Rectal smooth muscle tissue (tissue), 1 donor: Measurements from ENCODE around the gene ADGRE3.

Source experiments
- H3K27ac ChIP-seq: one replicate; pipeline ENCODE4 v1.7.0; 2013; ENCODE audit warnings: low read depth, low read length, inconsistent platforms
- H3K27me3 ChIP-seq: one replicate; pipeline ENCODE4 v1.7.0; 2013; ENCODE audit warnings: low read length; ENCODE audit not compliant: control insufficient read depth, insufficient read depth
- H3K36me3 ChIP-seq: one replicate; pipeline ENCODE4 v1.7.0; 2013; ENCODE audit warnings: low read length; ENCODE audit not compliant: control insufficient read depth, insufficient read depth
- H3K4me1 ChIP-seq: one replicate; pipeline ENCODE4 v1.7.0; 2013; ENCODE audit warnings: low read length; ENCODE audit not compliant: control insufficient read depth, insufficient read depth
- H3K4me3 ChIP-seq: one replicate; pipeline ENCODE4 v1.7.0; 2013; ENCODE audit warnings: low read length
- H3K9ac ChIP-seq: one replicate; pipeline ENCODE4 v1.7.0; 2013; ENCODE audit warnings: low read length

ADGRE3 gene

DNA sequence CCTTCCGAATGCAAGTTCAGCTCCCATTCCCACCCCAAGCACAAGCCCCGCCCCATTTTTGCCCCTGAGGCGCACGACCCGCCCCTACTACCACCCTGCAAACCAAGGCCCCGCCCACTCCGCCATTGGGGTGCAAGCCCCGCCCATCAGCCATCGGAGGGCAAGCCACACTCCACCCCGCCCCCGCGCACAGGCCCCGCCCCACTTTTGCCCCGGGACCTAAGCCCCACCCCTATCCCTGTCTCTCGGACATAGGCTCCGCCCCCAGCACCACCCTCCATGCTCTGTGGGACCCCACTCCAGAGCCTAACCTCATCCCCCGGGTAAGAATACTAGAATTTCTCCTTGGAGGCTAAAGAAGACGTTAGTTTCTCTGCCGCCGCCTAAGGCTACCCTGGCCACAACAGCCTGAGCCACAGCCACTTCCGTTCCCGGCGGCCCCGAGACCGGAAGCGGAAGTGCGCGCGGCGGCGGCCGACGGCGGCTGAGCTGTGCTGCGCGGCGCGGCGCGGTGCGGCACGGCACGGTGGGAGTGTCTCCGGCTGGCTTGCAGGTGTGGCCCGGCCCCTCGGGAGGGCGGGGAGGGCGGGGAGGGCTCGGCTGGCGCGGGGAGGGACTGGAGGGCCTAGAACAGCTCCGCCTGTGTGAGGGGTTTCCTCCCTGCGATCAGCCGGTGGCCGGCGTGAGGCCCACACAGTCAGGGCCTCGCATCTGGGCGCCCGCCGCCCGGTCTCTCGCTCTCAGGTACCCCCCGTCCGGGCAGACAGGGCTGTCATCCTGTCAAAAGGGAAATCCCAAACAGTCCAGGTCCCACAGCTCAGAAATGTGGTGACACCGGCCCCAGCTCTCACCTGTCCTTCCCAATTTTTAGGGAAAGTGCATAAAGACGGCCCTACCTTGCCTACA lies 15.2 kb upstream of the ADGRE3 start, which contains the start of gene ZNF333:
ZNF333 (plus strand) TSS at position 451 of the 906 bp plus-strand sequence. CDS start 3,444 bp downstream, outside the sequence.
- peaks cover 5% of the 10 kb centered on the region for H3K36me3 ChIP-seq
- no peaks in the 10 kb centered on the region for H3K4me1 ChIP-seq
- H3K9ac ChIP-seq: peak within 1 kb of the TSS; percentile 66
- H3K27ac ChIP-seq: peak within 1 kb of the TSS; percentile 94
- no peaks in the 10 kb centered on the region for H3K27me3 ChIP-seq
- H3K4me3 ChIP-seq: peak within 1 kb of the TSS; percentile 86

DNA sequence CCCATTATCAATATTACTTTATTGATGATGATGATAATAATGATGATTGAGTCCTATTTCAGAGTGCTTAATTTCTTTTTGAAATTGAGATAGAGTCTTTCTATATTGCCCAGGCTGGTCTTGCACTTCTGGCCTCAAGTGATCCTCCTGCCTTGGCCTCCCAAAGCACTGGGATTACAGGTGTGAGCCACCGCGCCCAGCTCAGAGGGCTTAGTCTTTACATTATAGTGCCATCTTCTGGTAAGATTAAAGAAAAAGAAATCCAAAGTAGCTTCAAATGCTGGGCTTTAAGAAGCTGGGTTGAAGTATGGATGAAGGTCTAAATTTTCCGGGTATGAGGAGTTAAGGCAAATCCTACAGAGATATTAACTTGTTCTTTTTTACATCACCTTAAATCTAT lies 11.8 kb upstream of the ADGRE3 start:
- H3K36me3 ChIP-seq: no peaks in the 10 kb centered on the region

DNA sequence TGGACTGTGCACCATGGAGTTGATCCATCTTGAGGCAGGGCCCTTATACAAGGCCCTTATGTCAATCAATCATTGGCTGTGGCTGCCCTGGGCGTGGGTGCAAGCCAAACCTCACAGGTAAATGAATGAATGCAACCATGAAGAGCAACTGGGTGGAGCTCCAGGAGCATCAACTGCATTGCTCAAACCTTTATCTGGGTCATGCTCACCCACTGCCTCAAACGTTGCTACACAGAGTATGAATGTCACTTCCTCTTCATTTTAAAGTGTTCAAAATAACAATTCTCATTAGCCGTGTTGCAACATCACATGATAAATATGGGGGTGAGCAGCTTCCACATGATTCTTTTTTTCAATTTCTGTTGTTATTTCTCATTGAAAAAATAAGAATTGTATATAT lies 8.8 kb upstream of the ADGRE3 start:
- Histone ChIP-seq H3K27me3 (no peaks in the 10 kb centered on the region), H3K36me3 (no peaks in the 10 kb centered on the region), H3K4me1 (no peaks in the 10 kb centered on the region), H3K27ac (no peak overlapping the region), H3K9ac (no peak overlapping the region), H3K4me3 (no peak overlapping the region)

More for the DNA sequence above, 11.8 kb upstream of the ADGRE3 start:
- H3K27me3 ChIP-seq: no peaks in the 10 kb centered on the region
- H3K4me3 ChIP-seq: no peak overlapping the region
- no peak overlapping the region for H3K9ac ChIP-seq
- H3K27ac ChIP-seq: no peak overlapping the region
- no peaks in the 10 kb centered on the region for H3K4me1 ChIP-seq

DNA sequence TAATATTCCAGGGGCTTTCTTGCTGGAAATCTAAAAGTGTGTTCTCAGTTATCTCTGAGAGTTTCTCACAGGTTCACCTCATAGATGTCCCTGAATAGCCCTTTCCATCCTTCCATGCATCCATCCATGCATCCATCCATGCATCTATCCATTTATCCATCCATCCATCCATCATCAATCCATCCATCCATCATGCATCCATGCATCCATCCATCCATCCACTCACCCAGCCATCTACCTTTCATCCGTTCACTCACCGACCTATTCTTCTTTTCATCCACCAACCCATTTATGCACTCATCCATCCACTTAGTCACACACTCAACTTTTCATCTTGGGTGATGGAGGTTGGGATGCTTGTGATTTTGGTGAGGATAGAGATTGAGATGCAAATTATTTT lies 7.4 kb upstream of the ADGRE3 start:
- H3K27ac ChIP-seq: no peak overlapping the region
- no peaks in the 10 kb centered on the region for H3K27me3 ChIP-seq
- H3K4me3 ChIP-seq: no peak overlapping the region
- H3K4me1 ChIP-seq: no peaks in the 10 kb centered on the region
- no peaks in the 10 kb centered on the region for H3K36me3 ChIP-seq
- no peak overlapping the region for H3K9ac ChIP-seq

DNA sequence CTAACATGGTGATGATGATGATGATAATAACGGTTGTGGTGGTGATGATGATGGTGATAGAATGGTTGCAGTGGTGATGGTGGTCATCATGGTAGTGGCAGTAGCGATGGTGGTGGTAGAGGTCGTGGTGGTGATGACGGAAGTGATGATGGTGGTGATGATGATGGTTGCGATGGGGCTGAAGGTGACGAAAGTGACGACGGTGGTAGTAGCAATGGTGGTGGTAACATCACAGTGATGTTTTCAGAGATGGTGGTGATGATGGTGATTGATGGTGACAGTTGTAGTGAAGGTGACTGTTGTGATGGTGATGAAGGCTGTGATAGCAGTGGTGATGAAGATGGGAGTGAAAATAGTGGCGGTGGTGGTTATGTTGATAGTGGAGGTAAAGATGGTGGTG lies 3.6 kb upstream of the ADGRE3 start:
- Histone ChIP-seq H3K4me1 (no peaks in the 10 kb centered on the region), H3K27ac (no peak overlapping the region), H3K4me3 (no peak overlapping the region), H3K36me3 (no peaks in the 10 kb centered on the region), H3K9ac (no peak overlapping the region), H3K27me3 (no peaks in the 10 kb centered on the region)

DNA sequence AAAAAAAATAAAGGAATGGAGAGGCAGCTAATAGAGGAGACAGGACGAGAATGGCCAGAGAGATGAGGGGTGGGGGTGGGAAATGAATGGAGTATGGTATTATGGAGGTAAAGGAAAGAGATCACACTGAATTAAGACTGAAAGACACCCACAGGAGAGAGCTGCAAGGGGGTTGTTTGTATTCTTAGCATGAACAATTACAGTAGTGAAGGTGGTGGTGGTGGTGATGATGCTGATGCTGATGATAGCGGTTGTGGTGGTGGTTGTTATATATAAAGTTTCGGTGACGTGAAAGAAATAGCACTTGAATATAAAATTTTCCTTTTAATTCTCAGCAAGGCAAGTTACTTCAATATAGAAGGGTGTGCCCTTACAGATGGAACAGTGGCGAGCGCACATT lies 2.8 kb upstream of the ADGRE3 start:
- Histone ChIP-seq H3K4me3 (no peak overlapping the region), H3K27me3 (no peaks in the 10 kb centered on the region), H3K36me3 (no peaks in the 10 kb centered on the region), H3K27ac (no peak overlapping the region), H3K9ac (no peak overlapping the region), H3K4me1 (no peaks in the 10 kb centered on the region)

DNA sequence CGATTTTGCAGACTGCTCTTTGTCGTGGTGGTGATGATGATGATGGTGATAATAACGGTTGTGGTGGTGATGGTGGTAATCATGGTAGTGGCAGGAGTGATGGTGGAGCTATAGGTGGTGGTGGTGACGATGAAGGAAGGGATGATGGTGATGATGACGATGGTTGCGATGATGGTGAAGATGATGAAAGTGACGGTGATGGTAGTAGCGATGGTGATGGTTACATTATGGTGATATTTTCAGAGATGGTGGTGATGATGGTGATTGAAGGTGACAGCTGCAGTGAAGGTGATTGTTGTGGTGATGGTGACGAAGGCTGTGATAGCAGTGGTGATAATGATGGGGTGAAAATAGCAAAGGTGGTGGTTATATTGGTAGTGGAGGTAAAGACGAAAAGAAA lies 2.1 kb upstream of the ADGRE3 start:
- H3K9ac ChIP-seq: no peak overlapping the region
- no peaks in the 10 kb centered on the region for H3K4me1 ChIP-seq
- no peak overlapping the region for H3K4me3 ChIP-seq
- no peak overlapping the region for H3K27ac ChIP-seq
- H3K36me3 ChIP-seq: no peaks in the 10 kb centered on the region
- no peaks in the 10 kb centered on the region for H3K27me3 ChIP-seq

DNA sequence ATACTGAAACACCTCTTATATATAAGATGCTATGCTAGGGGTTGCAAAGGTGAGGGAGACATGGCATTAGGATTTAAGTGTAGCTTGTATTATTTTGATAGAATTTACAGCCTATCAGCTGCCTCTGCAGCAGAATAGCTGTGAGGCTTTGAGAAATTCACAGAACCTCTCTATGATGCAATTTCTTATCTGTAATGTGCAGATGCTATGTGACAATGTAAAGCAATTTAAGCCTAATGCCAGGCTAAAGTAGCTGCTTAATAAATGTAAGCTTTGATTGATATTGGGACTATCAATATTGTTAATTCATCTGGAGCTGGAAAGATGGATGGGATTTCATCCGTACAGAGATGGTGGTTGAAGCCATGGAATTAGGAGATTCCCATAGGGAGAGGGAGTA lies 1.6 kb downstream of the ADGRE3 start:
- H3K27me3 ChIP-seq: no peaks in the 10 kb centered on the region

DNA sequence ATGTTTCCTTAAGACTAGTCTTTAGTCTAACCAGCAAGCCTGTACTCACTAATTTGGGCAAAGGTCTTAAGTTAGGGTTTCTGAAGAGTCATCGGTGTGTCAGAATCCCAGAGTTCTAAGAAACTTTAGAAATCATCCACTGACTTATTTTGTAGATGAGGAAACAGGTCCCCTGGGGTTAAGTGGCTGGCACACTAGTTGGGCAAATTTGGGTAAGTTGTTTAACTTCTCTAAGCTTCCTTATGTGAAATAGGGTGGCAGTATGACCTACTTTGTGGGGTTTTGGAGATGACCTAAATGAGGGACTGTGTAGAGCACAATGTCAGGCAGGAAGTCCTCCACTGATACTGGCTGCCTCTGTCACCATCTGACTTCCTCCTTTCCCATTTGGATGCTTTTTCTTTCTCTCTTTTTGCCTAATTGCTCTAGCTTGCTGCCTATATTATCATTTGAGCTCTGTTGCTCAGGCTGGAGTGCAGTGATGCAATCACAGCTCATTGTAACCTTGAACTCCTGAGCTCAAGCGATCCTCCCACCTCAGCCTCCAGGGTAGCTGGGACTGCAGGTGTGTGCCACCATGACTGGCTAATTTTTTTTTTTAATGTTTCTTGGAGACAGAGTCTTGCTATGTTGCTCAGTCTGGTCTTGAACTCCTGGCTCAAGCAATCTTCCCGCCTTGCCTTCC lies 2.3 kb downstream of the ADGRE3 start:
- no peaks in the 10 kb centered on the region for H3K4me1 ChIP-seq
- no peak overlapping the region for H3K9ac ChIP-seq
- H3K27me3 ChIP-seq: no peaks in the 10 kb centered on the region
- H3K4me3 ChIP-seq: no peak overlapping the region
- H3K36me3 ChIP-seq: no peaks in the 10 kb centered on the region
- no peak overlapping the region for H3K27ac ChIP-seq

More for the DNA sequence above, 1.6 kb downstream of the ADGRE3 start:
- no peaks in the 10 kb centered on the region for H3K36me3 ChIP-seq
- H3K4me1 ChIP-seq: no peaks in the 10 kb centered on the region
- no peak overlapping the region for H3K4me3 ChIP-seq
- H3K27ac ChIP-seq: no peak overlapping the region
- H3K9ac ChIP-seq: no peak overlapping the region

DNA sequence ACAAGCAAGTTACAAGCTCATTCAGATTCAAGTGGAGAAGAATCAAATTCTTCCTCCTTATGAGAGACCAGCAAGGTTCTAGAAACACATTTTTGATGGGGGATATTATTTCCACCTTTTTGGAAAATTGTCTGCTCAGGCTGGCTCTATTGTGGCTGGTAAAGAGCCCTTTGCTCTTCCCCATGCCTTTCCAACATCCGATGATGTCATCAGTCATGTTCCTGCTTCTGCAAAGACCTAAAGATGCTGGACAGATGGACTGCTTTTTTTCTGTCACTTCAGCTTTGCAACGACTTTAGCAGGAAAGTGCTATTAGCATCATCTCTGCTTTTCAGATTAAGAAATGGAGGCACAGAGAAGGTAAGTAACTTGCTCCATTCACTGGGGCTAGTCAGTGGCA lies 4.2 kb downstream of the ADGRE3 start:
- H3K4me1 ChIP-seq: no peaks in the 10 kb centered on the region
- no peak overlapping the region for H3K27ac ChIP-seq
- H3K4me3 ChIP-seq: no peak overlapping the region
- H3K36me3 ChIP-seq: no peaks in the 10 kb centered on the region
- no peaks in the 10 kb centered on the region for H3K27me3 ChIP-seq
- no peak overlapping the region for H3K9ac ChIP-seq

DNA sequence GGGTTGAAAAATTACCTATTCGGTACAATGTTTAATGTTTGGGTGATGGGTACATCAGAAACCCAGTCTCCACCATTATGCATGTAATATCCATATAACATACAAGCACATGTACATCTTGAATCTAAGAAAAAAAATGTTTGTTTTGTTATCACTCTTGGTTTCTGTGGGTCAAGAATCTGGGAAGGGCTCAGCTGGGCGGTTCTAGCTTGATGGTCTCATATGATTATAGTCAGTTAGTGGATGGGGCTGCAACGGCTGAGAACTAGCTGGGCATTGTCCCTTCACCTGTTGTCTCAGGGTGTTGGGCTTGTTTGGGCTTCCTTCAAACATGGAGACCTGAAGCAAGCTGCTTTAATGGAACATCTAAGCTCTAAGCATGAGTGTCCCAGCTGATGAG lies 4.7 kb downstream of the ADGRE3 start:
- no peaks in the 10 kb centered on the region for H3K36me3 ChIP-seq
- no peak overlapping the region for H3K4me3 ChIP-seq
- no peak overlapping the region for H3K9ac ChIP-seq
- no peaks in the 10 kb centered on the region for H3K4me1 ChIP-seq
- H3K27ac ChIP-seq: no peak overlapping the region
- no peaks in the 10 kb centered on the region for H3K27me3 ChIP-seq

DNA sequence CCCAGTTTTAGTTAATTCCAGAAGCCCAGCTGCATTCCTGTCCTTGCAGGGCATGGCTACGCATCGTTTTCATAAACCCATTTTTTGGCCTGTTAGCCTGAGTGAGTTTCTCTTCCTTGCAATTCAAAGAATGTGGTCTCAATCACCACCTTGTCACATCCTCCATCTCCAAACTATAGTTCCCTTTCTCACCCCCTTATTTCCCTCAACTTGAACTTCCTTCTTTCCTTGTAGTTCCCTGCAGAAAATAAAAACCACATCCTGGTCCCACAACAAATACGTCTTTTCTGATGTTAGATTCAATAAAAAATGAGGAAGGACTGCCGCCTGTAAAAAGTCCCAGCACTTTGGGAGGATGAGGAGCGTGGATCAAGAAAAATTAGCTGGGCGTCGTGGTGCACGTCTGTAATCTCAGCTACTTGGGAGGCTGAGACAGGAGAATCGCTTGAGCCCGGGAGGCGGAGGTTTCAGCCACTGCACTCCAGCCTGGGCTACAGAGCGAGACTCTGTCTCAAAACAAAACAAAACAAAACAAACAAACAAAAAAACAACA lies 13.2 kb downstream of the ADGRE3 start:
- H3K4me1 ChIP-seq: no peaks in the 10 kb centered on the region

More for the DNA sequence above, 13.2 kb downstream of the ADGRE3 start:
- no peak overlapping the region for H3K9ac ChIP-seq
- H3K27ac ChIP-seq: no peak overlapping the region
- H3K4me3 ChIP-seq: no peak overlapping the region
- H3K36me3 ChIP-seq: no peaks in the 10 kb centered on the region
- no peaks in the 10 kb centered on the region for H3K27me3 ChIP-seq
